HL-60 (cell line): ENCODE results near the gene ELOVL6.

Source experiments
- DNase-seq, 2 experiments: peaks; one replicate each; pipeline ENCODE4 v3.0.0-alpha.2; 2010 to 2020; ENCODE audit warnings: low read depth in 1 of 2, low spot score in 1 of 2
- H3K27ac ChIP-seq: fragments of 250-450 bp; sonication (Bioruptor Pico); replicated peaks from 2 replicates; pipeline ENCODE4 v1.5.1; 2020; ENCODE audit warnings: mild to moderate bottlenecking, moderate library complexity
- H3K27me3 ChIP-seq: fragments of 250-450 bp; sonication (Bioruptor Pico); 2 replicates; pipeline ENCODE4 v1.5.1; 2021; ENCODE audit warnings: mild to moderate bottlenecking, moderate library complexity; ENCODE audit not compliant: insufficient read depth, poor library complexity, severe bottlenecking
- H3K4me3 ChIP-seq: replicated peaks from 2 replicates; pipeline ENCODE4 v1.5.1; 2011; ENCODE audit warnings: mild to moderate bottlenecking, control low read depth, low read length; ENCODE audit not compliant: insufficient read depth
- GABPA ChIP-seq: IDR thresholded peaks from 2 replicates; pipeline ENCODE4 v1.6.1; 2012; ENCODE audit warnings: low read depth
- POLR2AphosphoS5 ChIP-seq: IDR thresholded peaks from 2 replicates; pipeline ENCODE4 v1.6.1; 2012; ENCODE audit warnings: low read depth
- SPI1 ChIP-seq: IDR thresholded peaks from 2 replicates; pipeline ENCODE4 v1.6.1; 2012; ENCODE audit warnings: low read depth, mild to moderate bottlenecking, borderline replicate concordance
- TF ChIP-seq, protein P1 (sequence below): IDR thresholded peaks from 2 replicates; pipeline ENCODE4 v1.6.1; 2012; ENCODE audit warnings: low read depth; ENCODE audit not compliant: insufficient replicate concordance
- TF ChIP-seq, protein P2 (sequence below): IDR thresholded peaks from one replicate; pipeline ENCODE4 v1.5.1; 2011; ENCODE audit warnings: low read length, control low read depth, inconsistent platforms; ENCODE audit not compliant: insufficient read depth

Gene ELOVL6

DNA sequence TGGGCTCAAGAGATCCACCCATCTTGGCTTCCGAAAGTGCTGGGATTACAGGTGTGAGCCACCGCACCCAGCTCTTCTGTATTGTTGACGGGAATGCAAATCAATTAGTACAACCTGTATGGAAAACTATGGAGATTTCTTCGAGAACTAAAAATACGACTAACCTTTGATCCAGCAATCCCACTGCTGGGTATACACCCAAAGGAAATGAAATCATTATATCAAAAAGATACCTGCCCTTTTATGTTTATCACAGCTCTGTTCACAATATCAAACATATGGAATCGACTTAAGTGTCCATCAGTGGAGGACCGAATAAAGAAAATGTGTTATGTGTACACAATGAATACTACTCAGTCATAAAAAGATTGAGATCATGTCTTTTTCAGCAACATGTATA lies 49.3 kb downstream of the ELOVL6 start:
- DNase-seq: no peak
- TF ChIP-seq, protein P1, sequence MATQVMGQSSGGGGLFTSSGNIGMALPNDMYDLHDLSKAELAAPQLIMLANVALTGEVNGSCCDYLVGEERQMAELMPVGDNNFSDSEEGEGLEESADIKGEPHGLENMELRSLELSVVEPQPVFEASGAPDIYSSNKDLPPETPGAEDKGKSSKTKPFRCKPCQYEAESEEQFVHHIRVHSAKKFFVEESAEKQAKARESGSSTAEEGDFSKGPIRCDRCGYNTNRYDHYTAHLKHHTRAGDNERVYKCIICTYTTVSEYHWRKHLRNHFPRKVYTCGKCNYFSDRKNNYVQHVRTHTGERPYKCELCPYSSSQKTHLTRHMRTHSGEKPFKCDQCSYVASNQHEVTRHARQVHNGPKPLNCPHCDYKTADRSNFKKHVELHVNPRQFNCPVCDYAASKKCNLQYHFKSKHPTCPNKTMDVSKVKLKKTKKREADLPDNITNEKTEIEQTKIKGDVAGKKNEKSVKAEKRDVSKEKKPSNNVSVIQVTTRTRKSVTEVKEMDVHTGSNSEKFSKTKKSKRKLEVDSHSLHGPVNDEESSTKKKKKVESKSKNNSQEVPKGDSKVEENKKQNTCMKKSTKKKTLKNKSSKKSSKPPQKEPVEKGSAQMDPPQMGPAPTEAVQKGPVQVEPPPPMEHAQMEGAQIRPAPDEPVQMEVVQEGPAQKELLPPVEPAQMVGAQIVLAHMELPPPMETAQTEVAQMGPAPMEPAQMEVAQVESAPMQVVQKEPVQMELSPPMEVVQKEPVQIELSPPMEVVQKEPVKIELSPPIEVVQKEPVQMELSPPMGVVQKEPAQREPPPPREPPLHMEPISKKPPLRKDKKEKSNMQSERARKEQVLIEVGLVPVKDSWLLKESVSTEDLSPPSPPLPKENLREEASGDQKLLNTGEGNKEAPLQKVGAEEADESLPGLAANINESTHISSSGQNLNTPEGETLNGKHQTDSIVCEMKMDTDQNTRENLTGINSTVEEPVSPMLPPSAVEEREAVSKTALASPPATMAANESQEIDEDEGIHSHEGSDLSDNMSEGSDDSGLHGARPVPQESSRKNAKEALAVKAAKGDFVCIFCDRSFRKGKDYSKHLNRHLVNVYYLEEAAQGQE: no peak
- TF ChIP-seq GABPA (no peak), SPI1 (no peak), POLR2AphosphoS5 (no peak)
- TF ChIP-seq, protein P2, sequence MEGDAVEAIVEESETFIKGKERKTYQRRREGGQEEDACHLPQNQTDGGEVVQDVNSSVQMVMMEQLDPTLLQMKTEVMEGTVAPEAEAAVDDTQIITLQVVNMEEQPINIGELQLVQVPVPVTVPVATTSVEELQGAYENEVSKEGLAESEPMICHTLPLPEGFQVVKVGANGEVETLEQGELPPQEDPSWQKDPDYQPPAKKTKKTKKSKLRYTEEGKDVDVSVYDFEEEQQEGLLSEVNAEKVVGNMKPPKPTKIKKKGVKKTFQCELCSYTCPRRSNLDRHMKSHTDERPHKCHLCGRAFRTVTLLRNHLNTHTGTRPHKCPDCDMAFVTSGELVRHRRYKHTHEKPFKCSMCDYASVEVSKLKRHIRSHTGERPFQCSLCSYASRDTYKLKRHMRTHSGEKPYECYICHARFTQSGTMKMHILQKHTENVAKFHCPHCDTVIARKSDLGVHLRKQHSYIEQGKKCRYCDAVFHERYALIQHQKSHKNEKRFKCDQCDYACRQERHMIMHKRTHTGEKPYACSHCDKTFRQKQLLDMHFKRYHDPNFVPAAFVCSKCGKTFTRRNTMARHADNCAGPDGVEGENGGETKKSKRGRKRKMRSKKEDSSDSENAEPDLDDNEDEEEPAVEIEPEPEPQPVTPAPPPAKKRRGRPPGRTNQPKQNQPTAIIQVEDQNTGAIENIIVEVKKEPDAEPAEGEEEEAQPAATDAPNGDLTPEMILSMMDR: no peak
- Histone ChIP-seq H3K27ac (no peak overlapping the region), H3K27me3 (no peaks in the 10 kb centered on the region), H3K4me3 (no peak overlapping the region)

DNA sequence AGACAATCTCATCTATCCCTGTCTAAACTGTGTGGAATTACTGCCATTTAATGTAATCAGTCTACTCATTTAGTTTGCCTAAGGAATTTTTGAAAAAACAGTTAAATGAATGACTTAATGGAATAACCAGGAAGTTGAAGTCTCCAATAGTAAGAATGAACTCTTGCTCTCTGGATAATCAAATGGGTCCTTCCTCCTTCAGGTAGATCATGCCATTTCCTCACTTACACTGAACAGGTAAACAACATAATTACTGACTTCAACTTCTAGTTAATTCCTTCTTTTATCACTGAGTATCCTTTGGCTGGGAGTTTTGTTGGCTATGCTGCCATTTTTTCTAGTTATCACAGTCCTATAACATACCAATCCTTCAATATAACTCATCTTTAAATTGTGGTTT lies 56.0 kb downstream of the ELOVL6 start:
- Histone ChIP-seq H3K27me3 (no peaks in the 10 kb centered on the region), H3K4me3 (no peak overlapping the region), H3K27ac (no peak overlapping the region)
- DNase-seq: no peak
- TF ChIP-seq, protein P2: no peak
- TF ChIP-seq SPI1 (no peak), POLR2AphosphoS5 (no peak), GABPA (no peak)
- TF ChIP-seq, protein P1: no peak

DNA sequence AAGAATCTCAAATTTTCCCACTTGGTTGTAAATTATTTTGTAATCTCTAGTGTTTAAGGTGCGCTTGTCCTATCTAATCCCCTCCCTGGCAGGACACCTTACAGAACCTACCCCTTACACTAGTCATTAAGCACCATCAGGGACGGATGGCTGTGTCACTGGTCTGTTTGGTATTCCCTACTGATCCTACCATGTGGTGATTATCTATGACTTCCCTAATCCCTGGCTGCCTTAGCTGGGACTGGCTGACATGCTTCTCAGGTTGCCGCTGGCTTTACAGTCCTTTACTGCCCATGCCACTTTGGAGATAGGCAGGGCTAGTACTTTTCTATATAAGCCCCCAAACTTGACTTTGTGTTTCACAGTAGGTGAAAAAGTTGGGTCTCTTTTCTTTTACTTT lies 58.6 kb downstream of the ELOVL6 start:
- TF ChIP-seq POLR2AphosphoS5: no peak
- TF ChIP-seq, protein P1: no peak
- TF ChIP-seq SPI1: no peak
- TF ChIP-seq, protein P2: no peak
- TF ChIP-seq GABPA: no peak
- Histone ChIP-seq H3K27me3 (peaks cover 3% of the 10 kb centered on the region), H3K27ac (no peak overlapping the region), H3K4me3 (no peak overlapping the region)
- DNase-seq: no peak
